Activated CD8-positive, alpha-beta memory T cell treated with anti-CD3 and anti-CD28 coated beads, Interleukin-2, amount 50 U/mL, for 1 hour (primary cell): ENCODE measurements around the gene CCDC38.

ENCODE experiments used
- DNase-seq: peaks from one replicate; pipeline ENCODE4 v3.0.0-alpha.2; 2020; ENCODE audit errors: extremely low read depth

The CCDC38 gene

DNA sequence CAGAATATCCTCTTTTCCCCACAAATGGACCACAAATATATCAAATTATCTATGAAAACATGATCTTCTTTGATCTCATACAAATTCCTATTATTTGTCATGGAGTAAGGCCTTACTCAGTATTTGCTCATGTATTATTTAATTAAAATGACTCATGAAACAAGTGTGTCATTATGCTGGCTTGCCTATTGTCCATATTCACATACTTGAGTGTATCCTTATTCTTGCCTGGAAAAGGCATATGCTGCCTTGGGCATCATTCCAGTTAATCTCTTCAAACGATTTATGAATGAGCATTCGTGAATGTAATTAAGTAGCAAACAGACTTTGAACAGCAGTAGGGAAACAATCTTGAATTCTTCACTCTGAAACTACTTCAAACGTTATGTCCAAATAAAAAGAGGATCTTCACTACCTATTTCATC is 106.2 kb downstream of the CCDC38 start:
- no peak for DNase-seq

DNA sequence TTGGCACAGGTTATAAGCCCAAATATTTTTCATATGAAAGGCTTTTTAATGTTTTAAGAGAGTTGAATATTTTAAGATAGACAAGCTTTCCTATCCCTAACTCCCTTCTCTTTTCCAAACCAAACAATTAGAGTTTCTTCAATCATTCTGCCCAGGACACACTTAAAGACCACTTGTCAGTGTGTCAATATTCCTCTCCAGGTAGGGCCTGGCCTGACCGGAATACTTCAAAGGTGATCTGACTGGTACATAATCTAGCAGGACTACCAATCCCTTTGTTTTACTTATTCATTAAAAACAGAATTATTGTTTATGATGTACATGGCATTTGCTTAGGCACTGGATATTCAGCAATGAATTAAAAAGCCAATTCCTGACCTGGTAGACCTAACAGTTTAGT is 107.8 kb downstream of the CCDC38 start:
- DNase-seq, result no peak

DNA sequence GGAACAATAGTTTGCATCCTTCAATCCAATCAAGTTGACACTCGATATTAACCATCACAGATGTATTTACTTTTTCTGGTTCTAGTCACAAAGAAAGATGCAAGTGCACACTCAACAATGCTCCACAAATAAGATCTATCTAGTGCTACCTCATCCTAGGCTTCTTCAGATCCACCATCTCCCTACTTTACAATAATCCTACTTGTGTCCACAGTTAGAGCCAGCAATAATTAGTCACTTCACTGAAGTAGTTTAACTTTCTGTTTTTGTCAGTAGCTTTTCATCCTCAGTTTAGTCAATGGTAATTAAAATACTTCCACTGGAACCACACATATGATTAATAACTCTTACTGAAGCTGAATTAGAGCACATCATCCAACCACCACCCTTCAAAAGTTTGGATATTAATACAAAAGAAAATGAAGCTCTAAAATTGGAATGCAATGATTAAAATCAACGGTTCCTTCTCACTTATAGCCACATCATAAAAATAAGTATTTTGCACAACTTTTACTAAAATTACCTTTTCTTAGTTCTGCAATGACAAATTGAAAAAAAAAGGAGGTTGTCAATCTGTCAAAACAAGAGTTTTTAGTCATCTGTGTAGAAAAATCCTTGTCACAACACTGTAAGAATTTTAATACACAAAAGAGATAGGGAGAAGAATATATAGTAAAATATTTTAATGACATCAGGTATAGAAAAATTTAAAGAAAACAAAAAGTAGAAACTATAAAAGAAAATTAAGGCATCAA is 111.9 kb downstream of the CCDC38 start:
- no peak for DNase-seq

- DNase-seq, result no peak
These were observed 113.0 kb downstream of the CCDC38 start for GRCh38 chr12:95829395-95829794.

DNA sequence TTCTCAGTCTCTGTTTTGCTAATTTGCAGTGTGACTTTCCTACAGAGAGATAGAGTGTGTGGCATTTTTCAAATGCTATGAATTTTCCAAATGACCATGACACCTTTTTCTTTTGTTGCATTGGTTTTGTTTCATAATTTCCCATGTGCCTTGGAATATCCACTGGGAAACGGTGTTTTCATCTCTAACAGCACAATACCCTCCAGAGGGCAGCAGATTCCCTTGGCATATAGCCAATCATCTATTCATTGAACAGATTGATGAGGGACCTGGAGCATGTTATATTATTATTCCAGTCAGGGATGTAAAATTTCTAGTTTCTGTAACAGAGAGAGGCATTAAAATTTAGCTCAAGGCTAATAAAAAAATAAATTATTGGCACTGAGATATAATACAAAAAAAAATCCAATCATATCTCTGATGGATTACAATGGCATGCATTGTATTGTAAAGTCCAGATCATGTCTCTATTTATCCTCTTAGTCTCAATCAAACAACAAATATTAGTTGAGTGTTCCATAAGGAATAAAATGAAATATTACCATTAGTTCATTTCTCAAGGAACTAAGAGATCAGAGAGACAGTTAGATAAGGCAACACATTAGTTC is 122.2 kb downstream of the CCDC38 start:
- no peak for DNase-seq
